OCI-LY1 (cell line): ENCODE results near the gene TPST1.

Experiments used
- EZH2 ChIP-seq: fragments of 200-600 bp; sonication (generic), shearing (Covaris generic); IDR thresholded peaks from 2 replicates; pipeline ENCODE4 v1.8.0; 2017; ENCODE audit warnings: borderline replicate concordance, mixed run types, mild to moderate bottlenecking, antibody characterized with exemption, low read length, moderate library complexity, mixed read lengths
- TF ChIP-seq, protein P1 (sequence below): fragments of 200-600 bp; sonication (generic), shearing (Covaris generic); IDR thresholded peaks from 2 replicates; pipeline ENCODE4 v1.5.1; 2017; ENCODE audit warnings: mild to moderate bottlenecking, antibody characterized with exemption, low read length, moderate library complexity, mixed read lengths

- TF ChIP-seq, protein P1, sequence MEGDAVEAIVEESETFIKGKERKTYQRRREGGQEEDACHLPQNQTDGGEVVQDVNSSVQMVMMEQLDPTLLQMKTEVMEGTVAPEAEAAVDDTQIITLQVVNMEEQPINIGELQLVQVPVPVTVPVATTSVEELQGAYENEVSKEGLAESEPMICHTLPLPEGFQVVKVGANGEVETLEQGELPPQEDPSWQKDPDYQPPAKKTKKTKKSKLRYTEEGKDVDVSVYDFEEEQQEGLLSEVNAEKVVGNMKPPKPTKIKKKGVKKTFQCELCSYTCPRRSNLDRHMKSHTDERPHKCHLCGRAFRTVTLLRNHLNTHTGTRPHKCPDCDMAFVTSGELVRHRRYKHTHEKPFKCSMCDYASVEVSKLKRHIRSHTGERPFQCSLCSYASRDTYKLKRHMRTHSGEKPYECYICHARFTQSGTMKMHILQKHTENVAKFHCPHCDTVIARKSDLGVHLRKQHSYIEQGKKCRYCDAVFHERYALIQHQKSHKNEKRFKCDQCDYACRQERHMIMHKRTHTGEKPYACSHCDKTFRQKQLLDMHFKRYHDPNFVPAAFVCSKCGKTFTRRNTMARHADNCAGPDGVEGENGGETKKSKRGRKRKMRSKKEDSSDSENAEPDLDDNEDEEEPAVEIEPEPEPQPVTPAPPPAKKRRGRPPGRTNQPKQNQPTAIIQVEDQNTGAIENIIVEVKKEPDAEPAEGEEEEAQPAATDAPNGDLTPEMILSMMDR, result no peak
- TF ChIP-seq EZH2, result no peak
Measured at GRCh38 chr7:66211429-66211828, 6.3 kb downstream of the TPST1 start.
